C1 segment of cervical spinal cord (tissue), 14 donors: ENCODE results near the gene PBLD.
A peak's percentile ranks its signal among the peaks of the same experiment; 100 is the strongest.
"Not testable (repeated sequence)": the region's sequence is repeated elsewhere in the genome, so short reads cannot be mapped to it uniquely, and the experiment has no call there.

ENCODE experiments used
- DNase-seq, 14 donors: peaks; one replicate each; lab custom pipeline; 2025; lab: John Stamatoyannopoulos, UW

PBLD gene

GRCh38 chr10:68331455-68332258, 1.1 kb downstream of the PBLD start, which contains the start of gene HNRNPH3:
Gene HNRNPH3 (plus strand): TSS chr10:68332064. CDS start chr10:68337222, 5,158 bp downstream.
- DNase-seq: peak; percentile 80 to 98 (median 96)

GRCh38 chr10:68330852-68331454, 1.8 kb downstream of the PBLD start:
- DNase-seq: peak in 12 of 14 donors; percentile 25 to 77 (median 65)

GRCh38 chr10:68329506-68329861, 3.2 kb downstream of the PBLD start:
- no peak for DNase-seq

- peak in 9 of 14 donors; percentile 0 to 75 (median 21) for DNase-seq
These were observed 4.6 kb downstream of the PBLD start for GRCh38 chr10:68327889-68328786.

GRCh38 chr10:68324396-68324795, 8.3 kb downstream of the PBLD start:
- not testable (repeated sequence) for DNase-seq

- DNase-seq: no peak
These were observed 14.2 kb downstream of the PBLD start for GRCh38 chr10:68318331-68319059.

- no peak for DNase-seq
These were observed 17.1 kb downstream of the PBLD start for GRCh38 chr10:68315582-68315981.

- DNase-seq: not testable (repeated sequence)
These were observed 17.8 kb downstream of the PBLD start for GRCh38 chr10:68314930-68315329.

- no peak for DNase-seq
These were observed 22.2 kb downstream of the PBLD start for GRCh38 chr10:68310531-68310930.

- DNase-seq: no peak
These were observed 26.9 kb downstream of the PBLD start for GRCh38 chr10:68305854-68306253.

GRCh38 chr10:68303849-68304412, 28.8 kb downstream of the PBLD start:
- DNase-seq: no peak

GRCh38 chr10:68302871-68303270, 29.9 kb downstream of the PBLD start:
- no peak for DNase-seq

- DNase-seq: no peak
These were observed 30.3 kb downstream of the PBLD start for GRCh38 chr10:68302503-68302823.

- peak in 2 of 14 donors; percentile 1 to 16 for DNase-seq
These were observed 30.8 kb downstream of the PBLD start for GRCh38 chr10:68301790-68302502.

- no peak for DNase-seq
These were observed 31.4 kb downstream of the PBLD start for GRCh38 chr10:68301301-68301700.

- DNase-seq: no peak
These were observed 35.7 kb downstream of the PBLD start for GRCh38 chr10:68296843-68297663.

GRCh38 chr10:68290736-68291135, 42.0 kb downstream of the PBLD start:
- no peak for DNase-seq

GRCh38 chr10:68288717-68289116, 44.0 kb downstream of the PBLD start:
- no peak for DNase-seq
